Neural cell (in vitro differentiated cells): ENCODE data around the gene FUT8. TPM values are rescaled to one million over a fixed set of nuclear protein-coding genes. Genes with fewer than 3 reads are reported as not detected.

Source experiments
- H2AFZ ChIP-seq: fragments of 200-600, 300-800 bp; sonication (generic), shearing (Covaris generic); 2 replicates; pipeline ENCODE4 v1.6.0; 2014; ENCODE audit warnings: low read depth, mild to moderate bottlenecking, antibody characterized with exemption, low read length, moderate library complexity
- H3F3A ChIP-seq: fragments of 200-600 bp; shearing (Covaris generic); 2 replicates; pipeline ENCODE4 v1.6.1; 2016; ENCODE audit warnings: mild to moderate bottlenecking, moderate library complexity, mixed read lengths, antibody characterized with exemption, low read length; ENCODE audit not compliant: insufficient read depth, poor library complexity, severe bottlenecking
- H3K27ac ChIP-seq: fragments of 200-600, 300-800 bp; sonication (generic), shearing (Covaris generic); 2 replicates; pipeline ENCODE4 v1.5.1; 2014; ENCODE audit warnings: mild to moderate bottlenecking, low read length, moderate library complexity
- H3K27me3 ChIP-seq: fragments of 300-800, 200-600 bp; sonication (generic), shearing (Covaris generic); 2 replicates; pipeline ENCODE4 v1.6.0; 2014; ENCODE audit warnings: mild to moderate bottlenecking, low read depth, low read length, moderate library complexity; ENCODE audit not compliant: insufficient read depth
- H3K36me3 ChIP-seq: fragments of 300-800, 200-600 bp; sonication (generic), shearing (Covaris generic); 2 replicates; pipeline ENCODE4 v1.5.1; 2014; ENCODE audit warnings: mild to moderate bottlenecking, antibody characterized with exemption, low read length, moderate library complexity; ENCODE audit not compliant: insufficient read depth
- H3K4me2 ChIP-seq: fragments of 300-800, 200-600 bp; sonication (generic), shearing (Covaris generic); 2 replicates; pipeline ENCODE4 v1.6.0; 2014; ENCODE audit warnings: mild to moderate bottlenecking, low read length
- H3K4me3 ChIP-seq: fragments of 300-800, 200-600 bp; sonication (generic), shearing (Covaris generic); 2 replicates; pipeline ENCODE4 v1.5.1; 2014; ENCODE audit warnings: mild to moderate bottlenecking, low read length, moderate library complexity
- H3K79me2 ChIP-seq: fragments of 200-600 bp; shearing (Covaris generic); replicated peaks from 2 replicates; pipeline ENCODE4 v1.6.0; 2014; ENCODE audit warnings: mild to moderate bottlenecking, low read length, moderate library complexity; ENCODE audit not compliant: insufficient read depth
- H3K9ac ChIP-seq: fragments of 300-800, 200-600 bp; sonication (generic), shearing (Covaris generic); 2 replicates; pipeline ENCODE4 v1.6.1; 2016; ENCODE audit warnings: mild to moderate bottlenecking, low read length, mixed read lengths
- H3K9me2 ChIP-seq: fragments of 200-600 bp; shearing (Covaris generic); 2 replicates; pipeline ENCODE4 v1.6.1; 2016; ENCODE audit warnings: mild to moderate bottlenecking, low read length, mixed read lengths; ENCODE audit not compliant: insufficient read depth
- H3K9me3 ChIP-seq: fragments of 200-600, 300-800 bp; sonication (generic), shearing (Covaris generic); 2 replicates; pipeline ENCODE4 v1.6.1; 2016; ENCODE audit warnings: mild to moderate bottlenecking, mixed run types, low read length, moderate library complexity, mixed read lengths
- H4K20me1 ChIP-seq: fragments of 200-600 bp; shearing (Covaris generic); 2 replicates; pipeline ENCODE4 v1.6.1; 2016; ENCODE audit warnings: mild to moderate bottlenecking, mixed run types; ENCODE audit not compliant: insufficient read depth
- EP300 ChIP-seq: fragments of 450-650 bp; conservative IDR thresholded peaks from 2 replicates; pipeline ENCODE4 v1.6.1; 2014; ENCODE audit warnings: antibody characterized with exemption, mild to moderate bottlenecking, moderate library complexity; ENCODE audit not compliant: poor library complexity, severe bottlenecking
- EZH2 ChIP-seq: fragments of 200-600, 300-800 bp; shearing (Covaris generic), sonication (generic); IDR thresholded peaks from 2 replicates; pipeline ENCODE4 v1.6.1; 2014; ENCODE audit warnings: antibody characterized with exemption, low read length, borderline replicate concordance, mild to moderate bottlenecking; ENCODE audit not compliant: insufficient read depth, poor library complexity, severe bottlenecking
- MXI1 ChIP-seq: fragments of 450-650 bp; conservative IDR thresholded peaks from 2 replicates; pipeline ENCODE4 v1.6.1; 2014; ENCODE audit warnings: antibody characterized with exemption, mild to moderate bottlenecking; ENCODE audit not compliant: poor library complexity, severe bottlenecking
- POLR2AphosphoS5 ChIP-seq: IDR thresholded peaks from 2 replicates; pipeline ENCODE4 v1.6.1; 2012
- SMC3 ChIP-seq: fragments of 450-650 bp; conservative IDR thresholded peaks from 2 replicates; pipeline ENCODE4 v1.6.1; 2014; ENCODE audit warnings: antibody characterized with exemption, mild to moderate bottlenecking, moderate library complexity; ENCODE audit not compliant: poor library complexity
- TAF1 ChIP-seq: IDR thresholded peaks from 2 replicates; pipeline ENCODE4 v1.6.1; 2012; ENCODE audit warnings: low read depth
- polyA plus RNA-seq: library from polyadenylated mRNA; depleted of rRNA; stranded (reverse); fragments of >200 nt; gene quantifications from 2 replicates; pipeline ENCODE4 v1.2.3, GENCODE V29; 2014
- TF ChIP-seq, protein P1 (sequence below): IDR thresholded peaks from 2 replicates; pipeline ENCODE4 v1.6.1; 2012; ENCODE audit warnings: borderline replicate concordance
- TF ChIP-seq, protein P2 (sequence below): fragments of 450-650 bp; IDR thresholded peaks from 2 replicates; pipeline ENCODE4 v1.5.1; 2014; ENCODE audit warnings: antibody characterized with exemption, mild to moderate bottlenecking, moderate library complexity; ENCODE audit not compliant: poor library complexity, severe bottlenecking

Gene FUT8
- polyA plus RNA-seq, 1 donor from 2014 or later = 72.8 TPM

DNA sequence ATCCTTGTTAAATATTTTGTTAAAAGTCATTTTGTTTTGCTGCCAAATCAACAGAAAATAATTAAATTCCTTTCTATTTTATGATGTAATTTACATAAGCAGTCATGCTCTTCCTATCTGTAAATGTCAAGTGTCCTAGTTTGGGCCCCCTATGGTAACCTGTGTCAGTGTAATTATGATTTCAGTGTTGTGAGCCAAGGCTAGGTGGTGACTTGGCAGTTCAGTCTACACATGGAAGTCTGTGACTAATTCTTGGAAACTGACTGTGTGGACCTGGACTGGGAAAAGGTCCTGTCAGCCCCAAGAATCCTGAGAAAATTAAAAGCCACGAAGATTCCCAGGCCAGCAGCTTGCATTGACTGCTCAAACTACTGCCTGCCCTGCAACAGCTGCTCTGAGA is 371.0 kb downstream of the FUT8 start:
- Histone ChIP-seq H3K9me3 (no peaks in the 10 kb centered on the region), H3K27me3 (no peaks in the 10 kb centered on the region), H3K79me2 (no peaks in the 10 kb centered on the region), H3K9ac (no peak overlapping the region), H3K9me2 (no peaks in the 10 kb centered on the region), H3K4me3 (no peak overlapping the region), H3F3A (no peaks in the 10 kb centered on the region), H3K4me2 (no peak overlapping the region), H3K27ac (no peak overlapping the region), H3K36me3 (no peaks in the 10 kb centered on the region), H4K20me1 (no peaks in the 10 kb centered on the region), H2AFZ (no peak overlapping the region)
- TF ChIP-seq, protein P1, sequence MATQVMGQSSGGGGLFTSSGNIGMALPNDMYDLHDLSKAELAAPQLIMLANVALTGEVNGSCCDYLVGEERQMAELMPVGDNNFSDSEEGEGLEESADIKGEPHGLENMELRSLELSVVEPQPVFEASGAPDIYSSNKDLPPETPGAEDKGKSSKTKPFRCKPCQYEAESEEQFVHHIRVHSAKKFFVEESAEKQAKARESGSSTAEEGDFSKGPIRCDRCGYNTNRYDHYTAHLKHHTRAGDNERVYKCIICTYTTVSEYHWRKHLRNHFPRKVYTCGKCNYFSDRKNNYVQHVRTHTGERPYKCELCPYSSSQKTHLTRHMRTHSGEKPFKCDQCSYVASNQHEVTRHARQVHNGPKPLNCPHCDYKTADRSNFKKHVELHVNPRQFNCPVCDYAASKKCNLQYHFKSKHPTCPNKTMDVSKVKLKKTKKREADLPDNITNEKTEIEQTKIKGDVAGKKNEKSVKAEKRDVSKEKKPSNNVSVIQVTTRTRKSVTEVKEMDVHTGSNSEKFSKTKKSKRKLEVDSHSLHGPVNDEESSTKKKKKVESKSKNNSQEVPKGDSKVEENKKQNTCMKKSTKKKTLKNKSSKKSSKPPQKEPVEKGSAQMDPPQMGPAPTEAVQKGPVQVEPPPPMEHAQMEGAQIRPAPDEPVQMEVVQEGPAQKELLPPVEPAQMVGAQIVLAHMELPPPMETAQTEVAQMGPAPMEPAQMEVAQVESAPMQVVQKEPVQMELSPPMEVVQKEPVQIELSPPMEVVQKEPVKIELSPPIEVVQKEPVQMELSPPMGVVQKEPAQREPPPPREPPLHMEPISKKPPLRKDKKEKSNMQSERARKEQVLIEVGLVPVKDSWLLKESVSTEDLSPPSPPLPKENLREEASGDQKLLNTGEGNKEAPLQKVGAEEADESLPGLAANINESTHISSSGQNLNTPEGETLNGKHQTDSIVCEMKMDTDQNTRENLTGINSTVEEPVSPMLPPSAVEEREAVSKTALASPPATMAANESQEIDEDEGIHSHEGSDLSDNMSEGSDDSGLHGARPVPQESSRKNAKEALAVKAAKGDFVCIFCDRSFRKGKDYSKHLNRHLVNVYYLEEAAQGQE = no peak
- no peak for TF ChIP-seq POLR2AphosphoS5
- TF ChIP-seq EZH2 = no peak

DNA sequence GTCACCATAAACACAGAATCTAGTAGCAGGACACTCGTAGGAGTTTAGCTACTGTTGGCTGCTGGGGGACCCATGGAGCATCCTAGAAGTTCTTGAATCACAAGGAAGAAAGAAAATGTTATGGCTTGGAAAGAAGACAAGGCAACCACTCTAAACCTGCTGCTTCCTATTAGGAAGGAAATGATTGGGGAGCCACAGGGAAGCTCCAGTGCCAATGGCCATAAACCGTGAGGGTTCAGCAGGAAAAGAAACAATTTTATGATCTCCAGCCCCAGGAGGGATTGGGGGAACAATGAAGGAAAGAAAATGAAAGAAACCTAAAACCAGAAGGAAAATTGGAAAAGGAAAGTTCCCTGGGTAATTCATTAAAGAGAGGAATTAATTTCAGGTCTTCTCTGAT is 372.0 kb downstream of the FUT8 start:
- Histone ChIP-seq H3F3A (no peaks in the 10 kb centered on the region), H3K9me3 (no peaks in the 10 kb centered on the region), H4K20me1 (no peaks in the 10 kb centered on the region)

DNA sequence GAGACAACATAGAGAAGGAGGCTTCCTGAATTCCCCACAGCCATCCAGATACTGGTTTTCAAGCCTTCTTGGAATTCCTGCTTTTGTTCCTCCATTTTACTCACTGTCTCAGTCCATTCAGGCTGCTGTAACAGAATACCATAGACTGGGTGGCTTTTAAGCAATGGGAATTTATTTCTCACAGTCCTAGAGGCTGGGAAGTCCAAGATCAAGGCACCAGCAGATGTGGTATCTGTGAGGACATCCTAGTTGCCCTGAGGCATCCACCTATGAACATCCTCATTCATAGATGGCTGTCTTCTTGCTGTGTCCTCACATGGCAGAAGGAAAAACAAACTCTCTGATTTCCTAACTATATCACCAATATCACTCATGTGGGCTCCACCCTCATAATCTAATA is 374.9 kb downstream of the FUT8 start:
- H3K79me2 ChIP-seq = no peaks in the 10 kb centered on the region
- no peak for TF ChIP-seq POLR2AphosphoS5
- TF ChIP-seq EP300 = no peak
- no peak for TF ChIP-seq TAF1
- no peak for TF ChIP-seq SMC3
- TF ChIP-seq, protein P2, sequence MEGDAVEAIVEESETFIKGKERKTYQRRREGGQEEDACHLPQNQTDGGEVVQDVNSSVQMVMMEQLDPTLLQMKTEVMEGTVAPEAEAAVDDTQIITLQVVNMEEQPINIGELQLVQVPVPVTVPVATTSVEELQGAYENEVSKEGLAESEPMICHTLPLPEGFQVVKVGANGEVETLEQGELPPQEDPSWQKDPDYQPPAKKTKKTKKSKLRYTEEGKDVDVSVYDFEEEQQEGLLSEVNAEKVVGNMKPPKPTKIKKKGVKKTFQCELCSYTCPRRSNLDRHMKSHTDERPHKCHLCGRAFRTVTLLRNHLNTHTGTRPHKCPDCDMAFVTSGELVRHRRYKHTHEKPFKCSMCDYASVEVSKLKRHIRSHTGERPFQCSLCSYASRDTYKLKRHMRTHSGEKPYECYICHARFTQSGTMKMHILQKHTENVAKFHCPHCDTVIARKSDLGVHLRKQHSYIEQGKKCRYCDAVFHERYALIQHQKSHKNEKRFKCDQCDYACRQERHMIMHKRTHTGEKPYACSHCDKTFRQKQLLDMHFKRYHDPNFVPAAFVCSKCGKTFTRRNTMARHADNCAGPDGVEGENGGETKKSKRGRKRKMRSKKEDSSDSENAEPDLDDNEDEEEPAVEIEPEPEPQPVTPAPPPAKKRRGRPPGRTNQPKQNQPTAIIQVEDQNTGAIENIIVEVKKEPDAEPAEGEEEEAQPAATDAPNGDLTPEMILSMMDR = no peak
- TF ChIP-seq, protein P1 = no peak
- TF ChIP-seq EZH2 = no peak
- H3F3A ChIP-seq = no peaks in the 10 kb centered on the region
- no peak overlapping the region for H3K4me2 ChIP-seq
- H4K20me1 ChIP-seq = no peaks in the 10 kb centered on the region
- no peaks in the 10 kb centered on the region for H3K27me3 ChIP-seq
- H3K9me2 ChIP-seq = no peaks in the 10 kb centered on the region
- H3K4me3 ChIP-seq = no peak overlapping the region
- H2AFZ ChIP-seq = no peak overlapping the region
- no peak overlapping the region for H3K9ac ChIP-seq
- H3K36me3 ChIP-seq = no peaks in the 10 kb centered on the region
- H3K27ac ChIP-seq = no peak overlapping the region
- H3K9me3 ChIP-seq = no peaks in the 10 kb centered on the region

More for the DNA sequence above, 372.0 kb downstream of the FUT8 start:
- Histone ChIP-seq H3K36me3 (no peaks in the 10 kb centered on the region), H2AFZ (no peak overlapping the region), H3K27me3 (no peaks in the 10 kb centered on the region), H3K27ac (no peak overlapping the region), H3K79me2 (no peaks in the 10 kb centered on the region), H3K4me3 (no peak overlapping the region), H3K9me2 (no peaks in the 10 kb centered on the region), H3K9ac (no peak overlapping the region), H3K4me2 (no peak overlapping the region)
- no peak for TF ChIP-seq MXI1
- TF ChIP-seq, protein P1 = no peak
